NCI-H345 treated with DMSO at 0.1 percent for 48 hours (cell line): ENCODE measurements around the gene MCEE.
"Not testable (repeated sequence)": the region's sequence is repeated elsewhere in the genome, so short reads cannot be mapped to it uniquely, and the experiment has no call there.

Experiments
- DNase-seq: peaks from one replicate; lab custom pipeline; 2025; ENCODE audit not compliant: unreplicated experiment; lab: John Stamatoyannopoulos, UW

Gene MCEE

DNA sequence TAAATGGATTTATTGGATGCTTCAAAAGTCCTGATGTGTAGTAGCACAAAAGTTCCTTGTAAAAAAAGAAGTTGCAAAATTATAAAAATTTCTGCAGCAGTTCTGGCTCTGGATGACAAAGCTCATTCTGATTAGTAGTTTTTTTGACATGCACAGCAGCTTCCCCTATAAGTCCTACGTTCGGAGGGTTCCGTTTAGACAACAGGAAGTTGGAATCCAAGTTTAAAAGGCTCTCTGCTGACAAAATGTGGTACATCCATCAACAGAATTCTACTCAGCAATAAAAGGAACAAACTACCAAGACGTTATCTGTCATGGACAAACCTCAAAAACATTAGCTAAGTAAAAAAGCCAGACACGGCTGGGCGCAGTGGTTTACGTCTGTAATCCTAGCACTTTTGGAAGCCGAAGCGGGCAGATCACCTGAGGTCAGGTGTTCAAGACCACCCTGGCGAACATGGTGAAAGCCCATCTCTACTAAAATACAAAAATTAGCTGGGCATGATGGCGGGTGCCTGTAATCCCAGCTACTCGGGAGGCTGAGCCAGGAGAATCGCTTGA lies 46.2 kb downstream of the MCEE start:
- not testable (repeated sequence) for DNase-seq

DNA sequence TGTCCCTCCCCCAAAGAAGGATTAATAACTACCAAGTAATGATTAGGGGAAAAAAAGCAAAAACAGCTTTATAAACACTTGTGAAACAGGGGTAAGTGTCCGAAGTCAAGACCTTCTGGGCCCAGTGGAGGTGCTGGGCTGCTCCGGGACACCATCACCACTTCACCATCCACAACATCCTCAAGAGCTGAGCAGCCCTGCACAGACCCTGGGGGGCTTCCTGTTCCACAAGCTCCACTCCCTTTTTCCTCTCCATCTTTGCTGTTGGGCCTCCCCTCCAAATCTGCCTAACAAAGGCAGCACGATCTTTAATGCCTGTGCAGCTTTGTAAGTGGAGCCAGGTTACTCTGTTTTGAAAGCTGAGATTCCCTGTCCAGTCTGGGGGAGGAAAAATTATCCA lies 46.7 kb downstream of the MCEE start:
- DNase-seq, result not testable (repeated sequence)

DNA sequence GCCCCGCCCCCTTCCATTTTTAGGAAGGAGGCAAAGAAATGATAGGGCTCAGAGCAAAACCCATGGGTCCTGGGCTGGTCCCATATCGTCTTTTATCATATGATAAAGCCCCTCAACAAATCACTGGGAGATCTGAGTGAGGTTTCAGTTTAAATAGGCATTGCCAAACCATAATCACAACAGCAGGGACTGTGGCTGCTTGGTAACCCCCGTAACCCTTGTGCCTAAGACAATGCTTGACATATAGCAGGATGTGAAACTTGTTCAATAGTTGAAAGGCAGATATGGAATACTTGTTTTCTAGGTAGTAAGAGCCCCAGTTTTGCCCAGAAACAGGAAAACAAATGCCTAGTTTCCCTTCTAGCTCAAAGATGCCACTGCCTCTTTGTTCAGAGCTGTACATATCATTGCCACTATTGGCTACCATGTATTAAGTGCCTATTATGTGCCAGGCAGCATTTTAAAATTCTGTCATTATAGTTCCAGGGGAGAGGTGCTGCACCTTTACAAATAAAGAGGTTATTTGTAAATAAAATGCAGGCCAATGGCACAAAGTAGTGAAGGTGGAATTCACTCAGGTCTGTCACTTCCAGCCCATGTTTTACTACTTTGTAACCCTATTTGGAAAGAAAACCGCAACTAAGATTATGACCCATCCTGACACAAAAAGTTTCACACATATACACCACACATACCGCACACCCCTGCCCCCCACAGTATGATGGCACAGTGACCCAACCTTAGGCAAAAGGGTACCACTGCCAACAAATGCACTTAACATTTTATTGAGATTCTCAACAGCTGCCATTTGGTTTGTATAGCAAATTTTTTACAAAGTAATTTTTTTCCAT lies 47.4 kb downstream of the MCEE start:
- DNase-seq, result no peak

DNA sequence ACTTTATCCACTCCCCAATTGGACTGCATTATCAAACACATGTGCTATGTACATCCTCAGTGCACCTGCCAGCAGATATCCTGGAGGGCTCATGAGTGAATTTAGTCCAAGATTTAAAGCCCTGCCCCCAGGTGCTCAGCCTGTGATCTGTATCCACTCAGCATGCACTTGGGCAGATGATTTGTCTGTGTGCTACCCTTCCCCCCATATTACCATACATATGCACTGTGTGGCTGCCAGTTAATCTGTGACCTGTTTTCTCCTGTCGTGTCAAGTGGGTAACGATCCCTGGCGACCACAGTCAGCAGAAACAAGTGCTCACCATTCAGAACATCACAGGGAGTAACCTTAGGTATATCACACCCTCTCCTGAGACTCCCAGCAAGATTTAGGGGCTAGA lies 51.4 kb downstream of the MCEE start:
- DNase-seq, result peak; percentile 7

DNA sequence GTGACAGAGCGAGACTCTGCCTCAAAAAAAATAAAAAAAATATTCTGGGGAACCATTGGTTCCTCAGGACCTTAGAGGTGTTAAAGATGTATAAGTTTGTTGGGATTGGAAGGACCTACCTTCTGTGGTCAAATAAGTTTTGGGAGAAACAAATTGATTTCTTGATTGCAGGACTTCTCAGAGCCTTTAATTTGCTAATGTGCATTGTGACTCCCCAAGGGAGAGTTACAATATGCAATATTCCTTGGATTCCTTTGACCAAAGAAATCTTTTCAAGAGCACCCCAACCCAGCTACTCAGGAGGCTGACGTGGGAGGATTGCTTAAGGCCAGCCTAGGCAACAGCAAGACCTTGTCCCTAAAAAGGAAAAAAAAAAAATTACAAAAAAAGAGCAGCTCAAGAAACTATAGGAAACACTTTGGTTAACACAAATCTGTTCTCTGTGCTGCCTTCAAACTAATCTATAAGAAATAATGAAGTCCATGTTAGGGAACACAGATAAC lies 55.1 kb downstream of the MCEE start:
- DNase-seq, result no peak

DNA sequence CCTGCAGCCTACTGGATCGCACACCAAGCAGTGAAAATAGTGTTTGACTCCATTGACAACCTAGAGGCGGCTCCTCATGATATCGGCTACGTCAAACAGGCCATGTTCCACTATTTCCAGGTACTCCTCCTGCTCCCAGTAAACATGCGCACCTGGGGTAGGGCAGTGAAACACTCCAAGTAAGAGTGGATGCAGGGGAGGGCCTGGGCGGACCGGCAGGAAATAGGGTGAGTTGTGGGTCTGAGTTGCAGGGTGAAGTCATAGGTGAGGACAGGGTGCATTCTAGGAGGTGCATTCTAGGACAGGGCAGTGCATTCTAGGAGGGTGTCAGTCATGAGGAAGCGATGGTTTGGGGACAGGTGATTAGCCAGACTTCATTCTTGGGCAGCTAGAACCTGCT lies 56.6 kb downstream of the MCEE start:
- DNase-seq, result no peak

DNA sequence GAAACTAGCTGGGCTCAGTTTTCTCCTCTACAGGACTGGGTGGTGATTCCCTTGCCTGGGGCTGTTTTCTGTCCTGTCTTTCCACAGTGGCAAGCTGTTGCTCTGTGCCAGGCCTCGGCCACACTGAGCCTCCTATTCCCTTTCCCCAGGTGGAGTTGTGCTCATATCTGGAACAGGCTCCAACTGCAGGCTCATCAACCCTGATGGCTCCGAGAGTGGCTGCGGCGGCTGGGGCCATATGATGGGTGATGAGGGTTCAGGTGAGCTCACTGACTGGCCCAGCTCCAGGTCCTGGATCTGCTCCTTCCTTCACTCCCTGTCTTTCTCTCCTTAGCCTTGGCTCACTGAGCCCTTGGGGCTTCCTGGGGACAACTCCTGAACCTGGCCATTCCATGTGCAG lies 57.5 kb downstream of the MCEE start:
- DNase-seq, result no peak

DNA sequence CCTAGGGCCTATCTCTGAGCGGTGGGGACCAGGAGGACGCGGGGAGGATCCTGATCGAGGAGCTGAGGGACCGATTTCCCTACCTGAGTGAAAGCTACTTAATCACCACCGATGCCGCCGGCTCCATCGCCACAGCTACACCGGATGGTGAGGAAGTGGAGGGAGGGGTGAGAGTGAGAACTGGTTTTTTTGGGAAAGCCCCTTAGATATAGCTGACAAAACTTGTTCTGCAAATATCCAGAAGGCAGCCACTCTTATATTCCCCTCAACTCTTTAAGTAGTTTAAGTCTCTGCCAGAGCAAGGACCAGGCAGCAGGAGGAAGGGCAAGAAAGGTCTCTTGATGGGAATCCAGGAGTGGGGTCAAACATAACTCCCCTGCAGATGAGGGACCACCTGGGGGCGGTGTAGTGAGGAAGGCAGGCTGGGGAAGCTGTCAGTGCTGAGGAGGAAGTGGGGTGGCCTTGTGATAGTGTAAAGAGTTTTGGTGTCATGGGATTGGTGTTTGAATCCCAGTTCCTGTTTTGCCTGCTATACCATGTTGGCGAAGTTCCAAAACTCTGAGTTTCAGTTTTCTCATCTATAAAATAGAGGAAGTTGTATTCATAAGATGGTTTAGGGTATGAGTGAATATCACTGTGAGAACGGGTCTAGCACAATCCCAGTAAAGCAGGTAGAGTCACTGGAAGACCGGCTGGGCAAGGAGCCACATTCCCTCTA lies 58.2 kb downstream of the MCEE start:
- no peak for DNase-seq

DNA sequence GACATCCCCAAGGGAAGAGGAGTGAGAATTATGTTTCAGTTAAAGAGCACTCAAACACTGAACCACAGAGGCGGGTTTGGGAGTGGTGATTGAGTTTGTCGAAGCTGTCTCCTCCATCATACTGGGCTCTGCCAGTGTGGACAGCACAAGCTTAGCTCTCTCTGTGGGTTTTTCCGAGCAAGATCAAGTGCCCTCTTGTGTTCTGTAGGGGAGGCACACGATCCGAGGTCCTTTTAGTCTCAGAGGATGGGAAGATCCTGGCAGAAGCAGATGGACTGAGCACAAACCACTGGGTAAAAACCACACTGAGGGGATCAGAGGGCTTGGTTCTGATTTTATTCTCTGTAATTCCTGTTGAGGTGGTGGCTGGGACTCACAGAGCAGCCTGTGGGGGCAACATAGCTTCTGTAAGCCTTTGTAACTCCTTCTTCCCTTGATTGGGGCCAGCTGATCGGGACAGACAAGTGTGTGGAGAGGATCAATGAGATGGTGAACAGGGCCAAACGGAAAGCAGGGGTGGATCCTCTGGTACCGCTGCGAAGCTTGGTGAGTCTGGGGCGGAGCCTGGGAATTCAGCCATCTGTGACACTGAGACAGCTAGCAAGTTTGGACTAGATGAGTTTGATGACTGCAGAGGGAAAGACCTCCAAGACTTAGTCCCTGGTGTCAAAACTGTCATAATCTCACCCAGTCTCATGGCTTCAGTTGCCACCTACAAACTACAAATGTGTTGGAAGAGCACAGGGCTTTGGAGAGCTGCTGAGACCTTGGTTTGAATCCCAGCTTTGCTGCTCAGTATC lies 59.5 kb downstream of the MCEE start:
- DNase-seq, result no peak

DNA sequence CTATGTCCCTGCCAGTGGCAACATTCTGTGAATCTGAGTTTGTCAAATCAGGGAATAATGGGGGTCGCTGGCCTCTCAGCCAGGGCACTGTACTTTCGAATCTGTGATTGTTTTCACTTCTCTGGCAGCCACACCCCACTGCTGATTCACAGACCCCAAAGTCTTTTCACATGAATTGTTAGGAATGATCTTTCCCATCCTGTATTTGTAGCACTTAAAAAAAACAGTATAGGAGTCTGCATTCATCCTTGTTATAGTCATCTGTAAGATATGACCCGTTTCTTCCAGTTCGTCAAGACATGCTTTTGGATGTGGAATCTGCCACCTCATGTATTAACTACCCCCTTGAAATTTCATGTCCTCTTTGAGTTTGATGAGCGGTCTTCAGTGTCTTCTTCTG lies 60.7 kb downstream of the MCEE start:
- no peak for DNase-seq

DNA sequence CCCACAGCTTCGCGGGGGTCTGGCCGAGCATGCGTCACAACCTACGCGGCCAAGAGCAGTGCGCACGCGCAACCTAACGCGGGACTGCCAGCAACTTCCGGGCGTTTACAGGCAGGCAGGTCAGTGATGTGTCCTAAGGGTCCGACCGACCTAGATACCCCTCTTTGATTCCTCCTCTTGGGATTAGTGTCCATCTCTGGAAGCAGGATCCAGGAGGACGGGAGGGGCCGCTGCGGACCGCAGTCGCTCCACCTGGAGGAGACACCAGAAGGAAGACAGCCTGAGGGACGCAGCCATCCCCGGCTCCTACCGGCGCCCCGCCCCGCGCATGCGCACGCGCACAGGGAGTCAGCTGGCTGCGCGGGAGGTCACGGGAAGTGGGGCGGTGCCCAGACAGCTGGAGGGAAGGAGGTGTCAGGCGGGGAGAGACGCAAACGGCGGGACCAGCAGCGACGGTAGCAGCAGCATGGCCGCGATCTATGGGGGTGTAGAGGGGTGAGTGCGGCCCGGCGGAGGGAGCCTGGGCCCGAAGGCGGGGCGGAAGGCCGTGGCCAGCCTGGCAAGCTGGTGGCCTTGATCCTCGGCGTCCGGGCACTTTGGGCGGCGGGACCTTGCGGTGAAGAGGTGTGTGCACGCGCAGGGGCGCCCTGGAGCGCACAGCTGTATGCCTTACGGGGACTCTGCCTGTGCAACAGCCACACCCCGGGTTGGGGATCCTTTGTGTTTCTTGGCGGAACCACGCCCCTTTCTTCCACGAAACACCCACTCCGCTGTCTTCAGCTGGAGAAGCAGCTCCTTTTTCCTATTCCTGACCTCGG lies 61.6 kb downstream of the MCEE start, which contains the start of gene NAGK:
TSS of gene NAGK (plus strand) at position 431 of the 818 bp plus-strand sequence. CDS start at position 467, 36 bp downstream.
- peak; percentile 94 for DNase-seq

DNA sequence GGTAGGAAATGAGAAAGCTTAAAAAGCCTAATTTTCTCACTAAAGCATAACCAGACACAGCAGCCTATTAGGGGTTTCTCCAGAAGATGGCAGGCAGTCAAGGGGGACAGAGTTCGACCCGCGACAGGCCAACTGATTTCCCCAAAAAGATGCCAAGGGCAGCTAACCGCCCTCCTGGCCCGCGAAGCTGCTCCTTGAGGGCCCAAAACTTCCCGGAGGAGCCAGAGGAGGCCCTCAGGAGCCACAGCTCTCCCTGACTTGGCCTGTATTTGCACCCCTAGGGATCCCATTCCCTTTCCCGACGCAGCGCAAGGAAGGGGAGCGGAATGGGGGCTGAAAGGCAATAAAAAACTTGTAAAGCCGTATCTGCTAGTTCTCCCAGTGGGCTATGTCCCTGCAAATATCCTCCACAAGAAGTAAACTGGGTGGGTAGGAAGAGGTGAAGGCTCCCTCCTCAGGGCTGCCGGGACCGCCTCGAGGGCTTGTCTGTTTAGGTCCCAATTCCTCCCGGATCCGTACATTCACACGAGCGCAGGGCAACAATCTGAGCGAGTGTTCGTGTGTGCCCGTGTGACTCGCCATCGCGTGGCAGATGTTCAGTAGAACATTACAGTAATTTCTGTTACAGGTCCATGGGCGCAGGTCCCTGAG lies 62.3 kb downstream of the MCEE start:
- DNase-seq, result no peak

DNA sequence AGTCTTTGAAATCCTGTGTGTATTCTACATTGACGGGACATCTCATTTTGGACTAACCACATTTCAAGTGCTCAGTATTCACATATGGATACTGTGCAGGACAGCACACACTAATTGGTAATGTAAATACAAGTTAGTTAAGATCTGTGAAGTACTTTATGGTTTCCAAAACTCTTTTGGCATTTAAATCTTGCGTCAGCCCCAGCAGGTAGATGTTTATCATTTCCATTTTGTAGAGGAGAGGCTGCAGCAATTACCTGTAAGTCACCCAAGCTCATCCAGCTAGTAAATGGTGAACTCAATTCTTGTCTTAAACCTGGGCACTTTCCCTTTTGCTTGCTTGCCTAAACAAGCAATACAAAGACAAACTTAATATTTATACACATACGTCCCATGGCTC lies 63.2 kb downstream of the MCEE start:
- DNase-seq, result no peak

DNA sequence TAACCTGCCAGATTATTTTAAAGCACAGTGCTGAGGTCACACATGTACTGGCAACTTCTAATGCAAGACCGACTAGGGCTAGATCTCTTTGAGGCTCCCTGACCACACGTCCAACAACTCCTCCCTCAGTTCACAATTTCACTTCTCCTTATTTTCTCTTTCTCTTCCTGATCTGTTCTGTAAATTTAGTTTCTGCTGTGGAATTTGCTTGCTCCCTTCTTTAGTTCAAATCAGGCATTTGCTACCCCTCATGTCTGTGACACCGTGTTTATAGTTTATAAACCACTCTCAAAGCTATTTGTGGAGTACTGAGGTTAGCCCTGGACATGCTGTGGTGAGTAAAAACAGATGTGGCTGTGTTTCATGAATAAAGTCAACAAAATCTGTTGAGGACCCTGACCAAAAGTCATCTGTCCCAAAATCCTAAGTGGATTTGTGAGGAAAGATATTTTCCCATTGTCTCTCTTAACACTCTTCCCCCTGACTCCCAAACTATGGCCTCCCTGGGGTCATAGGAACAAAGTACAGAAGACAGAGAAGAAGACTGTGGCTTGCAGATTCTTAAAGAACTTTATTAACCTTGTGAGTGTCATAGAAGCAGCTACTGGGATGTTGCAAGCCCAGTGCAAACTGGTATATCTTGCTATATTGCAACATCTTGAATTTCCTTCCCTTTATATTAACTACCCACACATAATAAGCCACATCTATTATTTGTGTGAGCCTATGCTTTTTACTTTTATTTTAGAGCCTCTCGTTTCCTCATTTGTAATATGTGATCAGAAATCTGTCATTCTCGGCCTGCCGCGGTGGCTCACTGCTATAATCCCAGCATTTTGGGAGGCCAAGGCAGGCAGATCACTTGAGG lies 65.0 kb downstream of the MCEE start:
- no peak for DNase-seq

DNA sequence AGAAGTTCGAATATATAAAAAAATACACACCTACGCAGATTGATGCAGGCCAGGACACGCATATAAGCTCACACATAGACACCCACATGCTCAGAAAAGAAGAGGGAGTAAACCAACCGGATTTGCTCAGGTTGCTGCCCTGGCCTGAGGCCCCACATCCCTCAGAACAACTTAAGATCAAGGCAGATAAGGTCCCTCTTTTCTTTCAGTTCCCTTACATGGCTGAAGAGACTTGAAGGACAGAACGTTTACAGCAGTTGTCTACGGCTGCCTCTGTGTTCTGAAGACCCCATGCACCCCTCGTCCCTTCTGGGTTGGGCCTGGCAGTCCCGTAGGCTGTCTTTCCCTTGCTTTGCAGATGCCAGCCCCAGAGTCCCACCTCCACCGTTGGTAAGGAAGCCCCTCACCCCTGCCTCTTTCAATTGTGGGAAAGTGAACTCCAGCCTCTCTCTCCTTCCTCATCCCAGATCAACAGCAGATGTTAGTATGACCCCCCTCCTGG lies 65.9 kb downstream of the MCEE start:
- no peak for DNase-seq

DNA sequence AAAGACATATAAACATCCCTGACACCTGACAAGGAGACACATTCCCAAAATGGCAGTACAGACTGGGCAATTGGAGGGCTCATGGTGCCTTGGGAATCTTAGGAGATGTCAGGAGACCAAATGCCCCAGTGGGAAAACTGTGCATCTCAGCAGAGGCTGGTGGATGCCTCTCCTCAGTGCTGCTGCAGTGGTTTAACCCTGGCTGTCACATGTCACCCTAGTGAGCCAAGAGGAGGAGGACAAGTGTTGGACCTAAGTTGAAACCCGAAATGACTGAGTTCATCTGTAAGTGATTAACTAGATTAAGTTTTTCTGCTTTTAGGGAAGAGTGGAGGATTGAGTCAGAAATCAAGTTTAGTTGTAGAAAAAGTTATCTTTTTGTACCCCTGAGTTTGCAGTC lies 66.8 kb downstream of the MCEE start:
- no peak for DNase-seq

DNA sequence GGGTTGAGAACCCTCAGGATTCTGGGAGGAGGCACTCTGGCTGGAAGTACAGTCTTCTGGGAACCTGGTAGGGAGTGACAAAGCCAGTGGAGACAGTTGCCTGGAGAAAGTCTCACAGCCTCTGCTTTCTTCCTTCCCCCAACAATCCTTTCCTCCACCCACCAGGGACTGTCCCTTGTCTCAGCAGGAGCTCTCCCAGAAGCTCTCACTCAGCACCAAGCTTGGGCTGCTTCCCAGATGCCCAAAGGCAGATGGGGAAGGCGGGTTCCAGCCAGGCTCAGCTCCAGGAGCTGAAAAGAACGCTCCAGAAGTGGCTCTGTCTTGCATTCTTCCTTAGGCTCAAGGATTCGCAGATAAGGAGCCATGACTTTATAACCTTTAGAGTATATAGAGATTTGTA lies 69.2 kb downstream of the MCEE start:
- no peak for DNase-seq

DNA sequence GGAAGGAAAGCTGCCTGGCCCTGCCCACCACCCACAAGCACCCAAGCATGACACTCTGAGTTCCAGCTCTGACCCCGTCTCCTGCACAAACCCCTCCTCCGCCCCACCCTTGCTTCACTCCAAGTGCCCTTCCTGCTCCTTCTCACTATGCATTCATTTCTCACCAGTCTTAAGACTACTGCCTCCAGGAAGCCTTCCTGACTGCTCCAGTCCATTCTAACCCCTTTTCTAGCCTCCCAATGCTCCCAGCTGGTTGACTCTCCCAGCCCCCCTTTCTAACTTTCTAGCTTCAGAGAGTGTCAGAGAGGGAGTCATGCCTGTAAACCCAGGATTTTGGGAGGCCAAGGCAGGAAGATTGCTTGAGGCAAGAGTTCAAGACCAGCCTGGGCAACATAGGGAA lies 69.8 kb downstream of the MCEE start:
- DNase-seq, result no peak
